Natural killer cell (primary cell): ENCODE data around the gene FMN1. TPM values are rescaled to one million over a fixed set of nuclear protein-coding genes. Genes with fewer than 3 reads are reported as not detected.

Experiments
- ATAC-seq, 3 donors: fragments of 150-1000 bp in 2 of 3; fragments of 200-7000 bp in 1 of 3; cut with Tn5 transposase; 1 replicate in 1 of 3; 2 replicates in 2 of 3; pipeline ENCODE4 v1.10.0; 2021; ENCODE audit warnings: mild to moderate bottlenecking in 2 of 3, moderate library complexity in 2 of 3
- DNase-seq, 2 donors: peaks; one replicate each; pipeline versions ENCODE4 v3.0.0 to v3.0.0-alpha.2; 2013 to 2021; ENCODE audit warnings: mixed read lengths in 1 of 2
- H3K27ac ChIP-seq: one replicate; pipeline ENCODE4 v1.5.1; 2013; ENCODE audit warnings: mild to moderate bottlenecking, low read length
- H3K27me3 ChIP-seq: one replicate; pipeline ENCODE4 v1.6.1; 2013; ENCODE audit warnings: low read length; ENCODE audit not compliant: control insufficient read depth, insufficient read depth
- H3K36me3 ChIP-seq: one replicate; pipeline ENCODE4 v1.6.1; 2013; ENCODE audit warnings: low read length; ENCODE audit not compliant: control insufficient read depth, insufficient read depth
- H3K4me1 ChIP-seq: one replicate; pipeline ENCODE4 v1.6.1; 2013; ENCODE audit warnings: low read length; ENCODE audit not compliant: control insufficient read depth, insufficient read depth
- H3K4me3 ChIP-seq: one replicate; pipeline ENCODE4 v1.5.1; 2013; ENCODE audit warnings: low read length
- H3K9me3 ChIP-seq: one replicate; pipeline ENCODE4 v1.6.1; 2013; ENCODE audit warnings: low read length; ENCODE audit not compliant: control insufficient read depth, insufficient read depth
- H3K27ac Mint-ChIP-seq, 2 donors: one replicate each; pipeline ENCODE4 v1.8.0; 2022; ENCODE audit warnings: mild to moderate bottlenecking in 2 of 2, mixed read lengths in 2 of 2, moderate library complexity in 1 of 2
- H3K27me3 Mint-ChIP-seq, 2 donors: one replicate each; pipeline ENCODE4 v1.8.0; 2022; ENCODE audit warnings: low read depth in 2 of 2, mixed read lengths in 2 of 2
- H3K36me3 Mint-ChIP-seq: one replicate; pipeline ENCODE4 v1.8.0; 2022; ENCODE audit warnings: mixed read lengths
- H3K4me1 Mint-ChIP-seq, 2 donors: one replicate each; pipeline ENCODE4 v1.8.0; 2022; ENCODE audit warnings: mixed read lengths in 2 of 2
- H3K4me3 Mint-ChIP-seq: one replicate; pipeline ENCODE4 v1.8.0; 2022; ENCODE audit warnings: mild to moderate bottlenecking, moderate library complexity, mixed read lengths
- H3K9me3 Mint-ChIP-seq, 2 donors: one replicate each; pipeline ENCODE4 v1.8.0; 2022; ENCODE audit warnings: mixed read lengths in 2 of 2
- CTCF ChIP-seq: fragments of 200-600 bp; IDR thresholded peaks from one replicate; pipeline ENCODE4 v1.8.0; 2022; ENCODE audit warnings: antibody characterized with exemption
- WGBS: methylation state at CpG from one replicate; pipeline ENCODE4 v1.1.7; 2013; ENCODE audit warnings: missing lambda C conversion rate; ENCODE audit not compliant: insufficient coverage; 5-methylcytosine and 5-hydroxymethylcytosine counted together
- intact Hi-C: fragments of 100-400 bp; cut with micrococcal nuclease; formaldehyde crosslinking; loops from one replicate; pipeline ENCODE4 v1.14.2; 2022
- total RNA-seq, 4 donors: library from RNA; stranded (reverse); fragments of 120-200 nt in 1 of 4; gene quantifications; one replicate each; pipeline versions ENCODE4 v1.2.3 to v1.2.4, GENCODE V29; 2013 to 2022

The FMN1 gene
- total RNA-seq, 3 donors from 2014 or later (not counting 1 experiment from before 2014, with no cell fraction given) = 2.0 to 19.2 (median 2.2) TPM

- Histone ChIP-seq H3K27me3 (no peaks in the 10 kb centered on the region), H3K36me3 (no peaks in the 10 kb centered on the region), H3K27ac (no peak overlapping the region), H3K4me3 (no peak overlapping the region), H3K4me1 (no peaks in the 10 kb centered on the region), H3K9me3 (no peaks in the 10 kb centered on the region)
- DNase-seq = no peak
- Mint-ChIP-seq H3K27ac (no peak overlapping the region), H3K36me3 (no peaks in the 10 kb centered on the region), H3K9me3 (no peaks in the 10 kb centered on the region), H3K4me3 (no peak overlapping the region), H3K27me3 (peaks cover 0 to 9% of the 10 kb centered on the region in 2 donors), H3K4me1 (no peaks in the 10 kb centered on the region)
- ATAC-seq = no peak
- TF ChIP-seq CTCF = peak; percentile 12
- intact Hi-C loops = loop anchor here (5.0 kb wide), 1 partner anchor 328 kb away; no protein-coding TSS in a partner anchor
- no CpG with 5 or more reads among the region's 1 CpG for WGBS
Measured at GRCh38 chr15:32994810-32995424, 199.6 kb downstream of the FMN1 start.

- no peaks in the 10 kb centered on the region for H3K4me1 ChIP-seq
- peaks cover 0 to 9% of the 10 kb centered on the region in 2 donors for H3K27me3 Mint-ChIP-seq
- no peak overlapping the region for H3K4me3 Mint-ChIP-seq
- DNase-seq (no peak), ATAC-seq (no peak)
- H3K36me3 ChIP-seq = no peaks in the 10 kb centered on the region
- TF ChIP-seq CTCF = no peak
- intact Hi-C loops = no loop called here
- no peaks in the 10 kb centered on the region for H3K4me1 Mint-ChIP-seq
- H3K9me3 ChIP-seq = no peaks in the 10 kb centered on the region
- no peaks in the 10 kb centered on the region for H3K36me3 Mint-ChIP-seq
- no peak overlapping the region for H3K27ac ChIP-seq
- H3K27ac Mint-ChIP-seq = no peak overlapping the region
- no peaks in the 10 kb centered on the region for H3K9me3 Mint-ChIP-seq
- H3K27me3 ChIP-seq = no peaks in the 10 kb centered on the region
- no peak overlapping the region for H3K4me3 ChIP-seq
Measured at GRCh38 chr15:32993285-32993684, 201.2 kb downstream of the FMN1 start.

- Mint-ChIP-seq H3K9me3 (no peaks in the 10 kb centered on the region), H3K36me3 (no peaks in the 10 kb centered on the region), H3K27me3 (no peaks in the 10 kb centered on the region), H3K27ac (no peak overlapping the region), H3K4me3 (no peak overlapping the region), H3K4me1 (no peaks in the 10 kb centered on the region)
- no peaks in the 10 kb centered on the region for H3K36me3 ChIP-seq
- H3K9me3 ChIP-seq = no peaks in the 10 kb centered on the region
- ATAC-seq (no peak), DNase-seq (no peak)
- no peaks in the 10 kb centered on the region for H3K4me1 ChIP-seq
- intact Hi-C loops = no loop called here
- 79% methylated on average over 7 of the region's 7 CpGs for WGBS
- no peak overlapping the region for H3K27ac ChIP-seq
- H3K4me3 ChIP-seq = no peak overlapping the region
- no peak for TF ChIP-seq CTCF
- H3K27me3 ChIP-seq = no peaks in the 10 kb centered on the region
Measured at GRCh38 chr15:32991619-32992111, 202.8 kb downstream of the FMN1 start.

GRCh38 chr15:32990071-32990470 is 204.4 kb downstream of the FMN1 start:
- Mint-ChIP-seq H3K4me1 (no peaks in the 10 kb centered on the region), H3K27me3 (peaks cover 3 to 5% of the 10 kb centered on the region in 2 donors), H3K9me3 (no peaks in the 10 kb centered on the region), H3K27ac (no peak overlapping the region), H3K36me3 (no peaks in the 10 kb centered on the region), H3K4me3 (no peak overlapping the region)
- Histone ChIP-seq H3K27me3 (no peaks in the 10 kb centered on the region), H3K36me3 (no peaks in the 10 kb centered on the region), H3K9me3 (no peaks in the 10 kb centered on the region), H3K27ac (no peak overlapping the region), H3K4me3 (no peak overlapping the region), H3K4me1 (no peaks in the 10 kb centered on the region)
- ATAC-seq (no peak), DNase-seq (no peak)
- TF ChIP-seq CTCF = no peak
- 88% methylated on average over 4 of the region's 4 CpGs for WGBS
- intact Hi-C loops = no loop called here
